Hypothalamus (tissue), 51 donors: ENCODE results near the gene RNF217.

ENCODE experiments used
- DNase-seq, 51 donors: peaks; one replicate each; lab custom pipeline; 2025; lab: John Stamatoyannopoulos, UW

The RNF217 gene

DNA sequence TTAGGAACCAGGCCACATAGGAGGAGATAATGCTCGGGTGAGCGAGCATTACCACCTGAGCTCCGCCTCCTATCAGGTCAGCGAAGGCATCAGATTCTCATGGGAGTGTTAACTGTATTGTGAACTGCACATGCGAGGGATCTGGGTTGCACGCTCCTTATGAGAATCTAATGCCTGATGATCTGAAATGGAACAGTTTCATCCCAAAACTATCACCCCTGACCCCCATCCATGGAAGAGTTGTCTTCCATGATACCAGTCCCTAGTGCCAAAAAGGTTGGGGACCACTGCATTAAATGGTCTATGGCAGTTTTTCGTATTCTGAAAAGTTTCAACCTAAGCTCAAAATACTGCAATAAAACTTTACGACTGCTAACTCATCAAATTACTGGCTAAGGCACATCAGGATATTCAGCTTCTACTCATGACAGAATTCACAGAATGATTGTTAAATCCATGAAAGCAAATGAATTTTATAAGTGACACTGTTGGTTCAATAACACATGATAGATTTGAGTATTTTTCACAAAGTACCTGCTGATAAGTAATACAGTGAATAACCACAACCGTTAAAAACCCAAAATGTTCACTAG lies 25.9 kb downstream of the RNF217 start:
- no peak for DNase-seq

- DNase-seq = no peak
These were observed 27.1 kb downstream of the RNF217 start for GRCh38 chr6:124989136-124989983.

GRCh38 chr6:124990988-124991387 lies 28.8 kb downstream of the RNF217 start:
- no peak for DNase-seq

DNA sequence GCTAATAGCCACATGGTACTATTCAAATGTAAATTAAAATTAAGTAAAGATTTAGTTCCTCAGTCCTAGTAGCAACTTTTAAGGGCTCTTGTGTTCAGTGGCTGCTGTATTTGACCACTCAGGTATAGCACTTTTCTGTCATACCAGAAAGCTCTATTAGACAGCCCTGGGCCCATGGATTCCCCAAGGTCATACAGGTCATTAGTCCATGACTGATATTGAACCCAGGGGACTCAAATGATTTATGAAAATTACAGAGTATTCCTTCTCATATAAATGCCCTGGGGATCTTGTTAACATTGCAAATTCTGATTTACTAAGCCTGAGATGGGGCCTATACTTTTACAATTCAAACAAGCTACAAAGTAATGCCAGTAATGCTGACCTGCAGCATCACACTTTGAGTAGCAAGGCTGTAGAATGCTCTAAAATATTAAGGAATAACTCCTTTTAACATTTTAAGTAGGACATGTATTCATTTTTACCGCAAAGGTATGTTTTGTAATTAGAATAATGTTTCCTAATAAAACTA lies 29.6 kb downstream of the RNF217 start:
- no peak for DNase-seq

- DNase-seq = no peak
These were observed 31.1 kb downstream of the RNF217 start for GRCh38 chr6:124993327-124993726.

- DNase-seq = no peak
These were observed 32.4 kb downstream of the RNF217 start for GRCh38 chr6:124994648-124995047.

- no peak for DNase-seq
These were observed 32.9 kb downstream of the RNF217 start for GRCh38 chr6:124995131-124995530.

- DNase-seq = no peak
These were observed 33.5 kb downstream of the RNF217 start for GRCh38 chr6:124995645-124996325.

DNA sequence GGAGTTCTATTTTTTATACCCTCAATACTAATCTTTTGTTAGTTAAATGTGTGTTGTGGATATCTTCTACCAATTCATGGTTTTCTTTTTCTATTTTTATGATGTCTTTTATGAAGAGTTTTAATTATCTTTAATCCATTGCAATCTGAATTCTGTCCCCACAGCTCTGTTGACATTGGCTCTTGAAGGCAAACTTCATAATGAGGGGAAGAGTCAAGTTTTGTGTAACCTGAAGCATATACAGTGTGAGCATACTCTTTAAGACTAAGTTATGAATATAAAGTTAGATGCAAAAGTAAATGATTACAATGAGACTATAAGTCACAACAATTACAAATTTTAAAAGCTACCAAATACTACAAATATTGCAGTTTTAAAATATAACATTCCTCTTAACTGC lies 34.2 kb downstream of the RNF217 start:
- DNase-seq = no peak

DNA sequence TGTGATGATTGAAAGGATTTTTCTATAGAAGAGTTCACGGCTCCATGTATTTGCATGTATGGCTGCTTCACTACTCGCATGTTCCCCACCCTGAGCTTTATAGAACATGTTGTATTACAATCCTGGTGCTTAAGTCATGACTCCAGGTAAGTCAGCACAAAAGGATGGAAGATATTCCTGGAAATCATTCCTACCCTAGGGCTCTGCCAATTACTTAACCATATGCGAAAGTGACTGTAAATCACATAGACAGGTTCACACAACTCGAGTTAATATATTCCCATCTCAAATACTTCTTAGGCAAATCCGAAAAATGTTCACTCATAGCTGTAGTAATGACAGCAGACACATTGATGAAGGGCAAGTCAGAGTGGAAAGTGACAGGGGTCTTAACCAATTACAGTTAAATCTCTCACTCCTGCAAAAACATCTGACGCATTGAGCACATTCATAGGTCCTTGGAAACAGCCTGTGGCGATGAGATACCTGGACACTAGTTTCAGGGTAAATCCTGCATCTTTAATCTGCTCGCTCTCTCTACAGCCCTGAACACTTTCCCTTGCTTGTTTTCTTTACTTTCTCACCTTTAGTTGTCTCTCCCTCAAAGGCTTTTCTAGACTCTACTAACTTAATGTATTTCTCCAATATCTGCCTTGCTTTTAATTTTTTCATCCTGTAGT lies 35.1 kb downstream of the RNF217 start:
- DNase-seq = no peak

- DNase-seq = no peak
These were observed 37.0 kb downstream of the RNF217 start for GRCh38 chr6:124999105-124999764.

DNA sequence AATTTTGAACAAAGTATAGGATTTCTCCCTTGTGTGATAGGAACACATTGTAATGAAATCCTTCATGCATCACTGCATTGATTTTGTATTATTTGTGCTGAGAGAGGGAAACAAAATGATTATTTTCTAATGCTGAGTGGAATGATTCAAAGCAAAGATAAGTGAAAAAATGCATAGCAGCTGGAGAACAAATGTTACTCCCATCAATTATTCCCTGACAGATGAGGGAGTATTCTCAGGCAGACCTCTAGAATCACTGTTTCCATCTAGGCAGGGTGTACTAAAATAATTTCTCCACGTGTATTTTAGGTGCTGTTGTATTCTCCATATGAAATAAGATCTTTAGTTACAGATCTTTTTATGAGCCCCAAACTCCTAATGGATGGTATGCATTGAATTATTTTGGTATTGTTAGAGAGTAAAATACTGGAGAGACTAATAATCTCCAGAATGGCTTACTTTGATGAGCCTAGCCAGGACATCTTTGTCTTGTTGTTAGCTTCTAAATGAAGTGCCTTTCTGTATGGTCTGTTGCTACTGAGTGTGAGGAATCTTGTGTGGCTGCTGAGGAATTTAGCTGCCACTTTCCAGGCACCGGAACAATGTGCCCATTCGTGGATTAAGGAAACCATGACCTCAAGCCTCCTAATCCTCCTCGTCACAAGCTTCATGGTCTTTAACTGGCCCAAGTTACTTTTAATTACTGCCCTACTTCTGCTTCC lies 39.6 kb downstream of the RNF217 start:
- DNase-seq = peak in 2 of 51 donors; percentile 5 to 6

GRCh38 chr6:125002406-125002741 lies 40.1 kb downstream of the RNF217 start:
- no peak for DNase-seq

DNA sequence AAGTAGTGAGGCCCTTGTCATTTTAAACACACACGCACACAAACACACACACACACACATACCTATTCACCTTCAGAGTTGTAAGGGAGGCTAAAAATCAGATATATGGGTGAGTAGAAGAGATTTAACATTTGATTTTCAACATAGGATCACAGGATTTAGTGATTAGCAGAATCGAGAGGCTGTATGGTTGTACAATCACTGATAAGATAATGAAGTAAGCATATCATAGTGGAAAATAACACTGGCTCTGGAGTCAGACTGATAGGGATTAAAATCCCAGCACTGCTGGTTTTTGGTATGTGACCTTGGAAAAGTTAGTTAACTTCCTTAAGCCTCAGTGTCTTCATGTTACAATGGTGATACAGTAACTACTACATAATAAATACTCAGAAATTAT lies 40.8 kb downstream of the RNF217 start:
- no peak for DNase-seq

- no peak for DNase-seq
These were observed 42.0 kb downstream of the RNF217 start for GRCh38 chr6:125004198-125004597.

GRCh38 chr6:125004797-125005595 lies 42.8 kb downstream of the RNF217 start:
- no peak for DNase-seq

- DNase-seq = no peak
These were observed 46.0 kb downstream of the RNF217 start for GRCh38 chr6:125008261-125008703.

DNA sequence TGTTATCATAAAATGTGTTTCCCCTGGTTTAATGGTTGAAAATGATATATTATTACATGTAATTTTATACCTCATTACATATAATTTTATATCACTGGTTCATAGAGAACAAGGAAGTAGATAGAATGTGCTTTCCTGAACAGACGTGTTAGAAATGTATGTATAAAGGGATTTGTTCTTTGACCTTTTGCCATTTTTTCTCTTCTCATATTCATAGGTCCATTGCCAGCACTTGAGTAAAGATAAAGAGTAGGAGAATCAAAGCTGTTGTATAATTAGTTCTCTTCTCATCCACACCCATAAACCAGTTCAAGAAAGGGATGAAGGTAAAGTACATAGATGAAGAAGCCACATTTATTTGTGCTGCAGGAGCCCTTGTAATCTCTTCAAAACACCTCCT lies 46.7 kb downstream of the RNF217 start:
- no peak for DNase-seq

- no peak for DNase-seq
These were observed 47.3 kb downstream of the RNF217 start for GRCh38 chr6:125009578-125009977.
